SK-N-SH treated with all-trans-retinoic acid at 6 μM for 48 hours (cell line): ENCODE results near the gene CASP6.

Experiments
- ESRRG ChIP-seq: fragments of 250-450 bp; sonication (Bioruptor Pico); IDR thresholded peaks from 2 replicates; pipeline ENCODE4 v1.6.1; 2021; ENCODE audit warnings: mild to moderate bottlenecking
- GLIS3 ChIP-seq: fragments of 250-450 bp; sonication (Bioruptor Pico); IDR thresholded peaks from 2 replicates; pipeline ENCODE4 v1.5.0; 2020; ENCODE audit warnings: mild to moderate bottlenecking, moderate library complexity
- ISL1 ChIP-seq: fragments of 250-450 bp; sonication (Bioruptor Pico); IDR thresholded peaks from 2 replicates; pipeline ENCODE4 v2.1.2; 2022; ENCODE audit warnings: mild to moderate bottlenecking, moderate library complexity
- RARB ChIP-seq: fragments of 250-450 bp; sonication (Bioruptor Pico); IDR thresholded peaks from 2 replicates; pipeline ENCODE4 v1.8.0; 2021; ENCODE audit warnings: mild to moderate bottlenecking, moderate library complexity
- SNAI2 ChIP-seq: fragments of 250-450 bp; sonication (Bioruptor Pico); IDR thresholded peaks from 2 replicates; pipeline ENCODE4 v1.5.0; 2020; ENCODE audit warnings: mild to moderate bottlenecking, moderate library complexity

DNA sequence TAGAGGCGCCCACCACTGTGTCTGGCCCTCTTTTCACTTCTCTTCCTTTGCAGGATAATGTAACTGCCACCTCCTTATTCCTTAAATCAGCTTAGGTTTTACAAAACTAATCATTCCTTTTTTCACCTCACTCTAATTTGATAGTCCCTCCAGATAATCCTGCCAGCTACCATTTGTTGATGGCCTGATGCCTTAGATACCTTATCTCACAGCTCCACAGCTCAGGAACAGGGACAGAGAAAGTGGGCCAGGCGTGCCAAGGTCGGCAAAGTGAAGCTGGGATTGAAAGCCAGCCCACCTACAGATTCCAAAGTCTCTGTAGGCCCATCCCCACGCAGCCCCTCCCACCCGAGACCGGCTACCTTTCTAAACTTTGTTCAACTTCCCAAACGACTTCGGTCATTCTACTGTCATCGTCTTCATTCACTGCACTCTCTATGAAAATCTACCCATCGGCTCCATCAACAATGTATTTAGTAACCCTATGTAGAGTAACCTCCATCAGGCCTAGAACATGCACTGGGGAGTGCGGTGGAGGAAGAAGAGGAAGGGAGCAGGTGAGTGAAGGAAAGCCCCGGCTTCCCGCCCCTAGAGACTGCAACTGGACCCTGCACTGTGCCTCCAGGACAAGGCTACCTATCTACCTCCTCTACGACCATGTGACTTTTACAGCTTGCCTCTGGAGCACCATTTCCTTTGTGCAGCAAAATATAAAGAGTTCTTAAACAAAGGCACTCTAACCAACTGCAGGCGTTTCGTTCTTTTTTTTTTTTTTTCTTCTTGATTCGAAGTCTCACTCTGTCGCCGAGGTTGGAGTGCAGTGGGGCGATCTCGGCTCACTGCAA is 1.5 kb downstream of the CASP6 start:
- no peak for TF ChIP-seq ESRRG (CRISPR knock-in tag)
- no peak for TF ChIP-seq GLIS3 (CRISPR knock-in tag)
- no peak for TF ChIP-seq RARB (CRISPR knock-in tag)
- TF ChIP-seq SNAI2 = no peak
- TF ChIP-seq ISL1 (CRISPR knock-in tag) = no peak
